HEK293 (cell line): ENCODE data around the gene DOCK1.
A peak's percentile ranks its signal among the peaks of the same experiment; 100 is the strongest.

ENCODE experiments used
- CTCF ChIA-PET: fragments of 350-600 bp; formaldehyde crosslinking; extraction: SDS; loops from one replicate; lab custom pipeline; 2021; ENCODE audit warnings: antibody characterized with exemption; lab: Yijun Ruan, JAX
- POLR2A ChIA-PET: fragments of 300-600 bp; formaldehyde crosslinking; extraction: SDS; loops from one replicate; lab custom pipeline; 2020; ENCODE audit warnings: antibody characterized with exemption, inconsistent platforms; lab: Yijun Ruan, JAX
- H3K27ac ChIP-seq: fragments of 200-500 bp; sonication (Bioruptor generic); 2 replicates; pipeline ENCODE4 v1.5.1; 2014; ENCODE audit warnings: low read depth, low read length, control low read depth, inconsistent platforms; ENCODE audit errors: extremely low read depth
- H3K36me3 ChIP-seq, 2 experiments: fragments of 200-500 bp in 1 of 2; sonication (Bioruptor generic) in 1 of 2; 1 replicate in 1 of 2; 2 replicates in 1 of 2; pipeline ENCODE4 v1.5.1; 2014 to 2017; ENCODE audit warnings: inconsistent platforms in 2 of 2, low read length in 2 of 2; ENCODE audit not compliant: control insufficient read depth in 2 of 2, insufficient read depth in 1 of 2
- H3K4me1 ChIP-seq: fragments of 200-500 bp; sonication (Bioruptor generic); 2 replicates; pipeline ENCODE4 v1.5.1; 2014; ENCODE audit warnings: mild to moderate bottlenecking, low read length, inconsistent platforms; ENCODE audit not compliant: control insufficient read depth, insufficient read depth
- H3K4me3 ChIP-seq: 2 replicates; pipeline ENCODE4 v1.5.1; 2011; ENCODE audit warnings: low read depth, mild to moderate bottlenecking, control low read depth, low read length, moderate library complexity
- H3K9me3 ChIP-seq: fragments of 200-500 bp; sonication (Bioruptor generic); 2 replicates; pipeline ENCODE4 v1.5.1; 2014; ENCODE audit warnings: low read depth, low read length, inconsistent platforms; ENCODE audit not compliant: control insufficient read depth, insufficient read depth
- BCL11A ChIP-seq: fragments of 450-650 bp; formaldehyde crosslinking; IDR thresholded peaks from 2 replicates; pipeline ENCODE4 v1.5.1; 2016; ENCODE audit warnings: low read depth, missing biosample characterization, missing genetic modification characterization
- KLF8 ChIP-seq: fragments of 450-650 bp; formaldehyde crosslinking; IDR thresholded peaks from 2 replicates; pipeline ENCODE4 v1.5.1; 2016; ENCODE audit warnings: missing biosample characterization, missing genetic modification characterization
- KLF9 ChIP-seq: fragments of 450-650 bp; formaldehyde crosslinking; IDR thresholded peaks from 2 replicates; pipeline ENCODE4 v1.5.1; 2016; ENCODE audit warnings: missing biosample characterization, missing genetic modification characterization, low read depth
- SETDB1 ChIP-seq: IDR thresholded peaks from one replicate; pipeline ENCODE4 v1.6.1; 2017; ENCODE audit warnings: mild to moderate bottlenecking, low read length, moderate library complexity, mixed read lengths; ENCODE audit not compliant: insufficient read length
- TRIM28 ChIP-seq: IDR thresholded peaks from 2 replicates; pipeline ENCODE4 v1.6.1; 2011; ENCODE audit warnings: low read length, control low read depth, borderline replicate concordance
- ZEB2 ChIP-seq: fragments of 450-650 bp; formaldehyde crosslinking; IDR thresholded peaks from 2 replicates; pipeline ENCODE4 v1.5.1; 2016; ENCODE audit warnings: missing biosample characterization, missing genetic modification characterization
- ZIC2 ChIP-seq: fragments of 450-650 bp; formaldehyde crosslinking; IDR thresholded peaks from 2 replicates; pipeline ENCODE4 v1.5.1; 2016; ENCODE audit warnings: missing biosample characterization, missing genetic modification characterization
- ZNF121 ChIP-seq: fragments of 450-650 bp; formaldehyde crosslinking; IDR thresholded peaks from 2 replicates; pipeline ENCODE4 v1.5.1; 2016; ENCODE audit warnings: missing biosample characterization, missing genetic modification characterization
- ZNF2 ChIP-seq: fragments of 450-650 bp; formaldehyde crosslinking; IDR thresholded peaks from 2 replicates; pipeline ENCODE4 v1.5.1; 2016; ENCODE audit warnings: missing biosample characterization, missing genetic modification characterization
- ZNF433 ChIP-seq: fragments of 450-650 bp; formaldehyde crosslinking; IDR thresholded peaks from 2 replicates; pipeline ENCODE4 v1.5.1; 2016; ENCODE audit warnings: missing biosample characterization, missing genetic modification characterization, low read depth
- ZNF658 ChIP-seq: fragments of 450-650 bp; formaldehyde crosslinking; IDR thresholded peaks from 2 replicates; pipeline ENCODE4; 2016; ENCODE audit warnings: missing biosample characterization, missing genetic modification characterization
- ZNF785 ChIP-seq: fragments of 450-650 bp; formaldehyde crosslinking; IDR thresholded peaks from 2 replicates; pipeline ENCODE4 v1.5.1; 2016; ENCODE audit warnings: missing biosample characterization, missing genetic modification characterization
- ZNF791 ChIP-seq: fragments of 450-650 bp; formaldehyde crosslinking; IDR thresholded peaks from 2 replicates; pipeline ENCODE4 v1.5.1; 2016; ENCODE audit warnings: missing biosample characterization, missing genetic modification characterization
- ZSCAN23 ChIP-seq: fragments of 450-650 bp; formaldehyde crosslinking; IDR thresholded peaks from 2 replicates; pipeline ENCODE4 v1.5.1; 2016; ENCODE audit warnings: missing biosample characterization, missing genetic modification characterization
- TF ChIP-seq, protein P1 (sequence below): fragments of 450-650 bp; IDR thresholded peaks from 2 replicates; pipeline ENCODE4 v1.5.1; 2018; ENCODE audit warnings: missing biosample characterization, mild to moderate bottlenecking, missing genetic modification characterization
- TF ChIP-seq, protein P2 (sequence below): fragments of 450-650 bp; formaldehyde crosslinking; IDR thresholded peaks from 2 replicates; pipeline ENCODE4 v1.5.1; 2016; ENCODE audit warnings: missing biosample characterization, missing genetic modification characterization
- TF ChIP-seq, protein P3 (sequence below): fragments of 450-650 bp; formaldehyde crosslinking; IDR thresholded peaks from 2 replicates; pipeline ENCODE4 v1.5.1; 2016; ENCODE audit warnings: missing biosample characterization, missing genetic modification characterization

DOCK1 gene

DNA sequence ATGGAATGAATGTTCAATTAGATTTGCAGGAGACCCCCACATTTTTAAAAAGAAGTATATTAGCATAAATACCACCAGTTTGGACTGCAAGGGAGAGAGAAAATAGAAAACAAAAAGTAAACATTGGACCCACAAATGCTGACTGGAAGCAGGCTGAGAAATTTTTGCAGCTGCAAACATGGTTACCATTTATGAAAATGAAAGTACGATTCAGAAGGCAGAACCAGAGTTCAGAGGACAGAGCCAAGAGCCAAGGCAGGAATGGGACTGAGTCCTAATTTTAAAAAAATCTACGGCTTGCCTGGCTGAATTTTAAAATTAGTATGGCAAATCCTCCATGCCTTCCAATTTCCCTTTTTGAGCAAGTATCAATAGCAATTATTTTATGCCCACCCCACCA is 569.3 kb downstream of the DOCK1 start:
- TF ChIP-seq ZEB2 (tag by site-specific recombination) (no peak), SETDB1 (no peak), KLF8 (no peak), ZNF2 (tag by site-specific recombination) (no peak), BCL11A (tag by site-specific recombination) (no peak), KLF9 (tag by site-specific recombination) (no peak), ZNF658 (tag by site-specific recombination) (no peak), ZNF791 (tag by site-specific recombination) (no peak), ZNF121 (no peak), ZNF785 (tag by site-specific recombination) (no peak), ZNF433 (tag by site-specific recombination) (no peak), ZSCAN23 (tag by site-specific recombination) (no peak)
- TF ChIP-seq, protein P1, sequence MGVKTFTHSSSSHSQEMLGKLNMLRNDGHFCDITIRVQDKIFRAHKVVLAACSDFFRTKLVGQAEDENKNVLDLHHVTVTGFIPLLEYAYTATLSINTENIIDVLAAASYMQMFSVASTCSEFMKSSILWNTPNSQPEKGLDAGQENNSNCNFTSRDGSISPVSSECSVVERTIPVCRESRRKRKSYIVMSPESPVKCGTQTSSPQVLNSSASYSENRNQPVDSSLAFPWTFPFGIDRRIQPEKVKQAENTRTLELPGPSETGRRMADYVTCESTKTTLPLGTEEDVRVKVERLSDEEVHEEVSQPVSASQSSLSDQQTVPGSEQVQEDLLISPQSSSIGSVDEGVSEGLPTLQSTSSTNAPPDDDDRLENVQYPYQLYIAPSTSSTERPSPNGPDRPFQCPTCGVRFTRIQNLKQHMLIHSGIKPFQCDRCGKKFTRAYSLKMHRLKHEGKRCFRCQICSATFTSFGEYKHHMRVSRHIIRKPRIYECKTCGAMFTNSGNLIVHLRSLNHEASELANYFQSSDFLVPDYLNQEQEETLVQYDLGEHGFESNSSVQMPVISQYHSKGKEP (tag by site-specific recombination): no peak
- no peaks in the 10 kb centered on the region for H3K9me3 ChIP-seq
- no peak overlapping the region for H3K4me3 ChIP-seq
- ChIA-PET POLR2A (no interaction called here), CTCF (interaction anchor here (0.7 kb wide), 1 partner anchor 683 kb away, joined by 4 read pairs; no protein-coding TSS in a partner anchor)
- no peak overlapping the region for H3K27ac ChIP-seq
- H3K4me1 ChIP-seq: no peaks in the 10 kb centered on the region
- no peaks in the 10 kb centered on the region for H3K36me3 ChIP-seq

DNA sequence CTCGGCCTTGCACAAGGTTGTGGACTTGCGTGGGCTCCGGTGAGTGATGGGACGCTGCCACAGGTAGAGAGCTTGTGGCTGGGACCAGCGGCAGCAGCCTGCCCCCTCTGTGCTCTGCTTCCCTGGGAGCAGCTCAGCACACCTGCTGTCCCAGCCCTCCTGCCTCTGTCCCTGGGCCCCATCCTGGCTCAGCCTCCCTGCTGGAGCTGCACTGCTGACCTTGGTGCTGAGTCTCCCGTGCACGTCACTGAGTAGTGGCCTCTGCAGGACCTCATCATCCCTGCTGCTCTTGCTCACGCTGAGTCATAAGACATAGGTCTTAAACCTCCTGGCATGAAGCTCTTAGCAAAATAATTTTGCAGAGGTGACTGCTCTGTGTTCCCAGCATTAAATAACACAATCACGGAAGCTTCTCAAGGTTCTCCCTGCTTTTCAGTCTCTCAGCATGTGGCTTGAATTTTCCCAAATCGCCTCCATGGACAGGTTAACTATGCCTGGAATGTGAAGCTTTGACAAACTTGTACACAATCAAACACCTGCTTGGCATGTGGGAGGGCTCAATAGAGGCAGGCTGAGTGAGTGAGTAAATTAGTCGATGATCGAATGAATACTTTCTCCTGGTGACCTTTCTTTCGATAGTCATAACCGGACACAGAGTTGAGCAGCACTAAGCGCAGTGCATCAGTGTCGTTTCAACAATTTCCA is 580.1 kb downstream of the DOCK1 start:
- POLR2A ChIA-PET: no interaction called here
- Histone ChIP-seq H3K27ac (no peak overlapping the region), H3K4me1 (no peaks in the 10 kb centered on the region), H3K36me3 (no peaks in the 10 kb centered on the region), H3K4me3 (no peak overlapping the region), H3K9me3 (no peaks in the 10 kb centered on the region)
- CTCF ChIA-PET: interaction anchor here (0.6 to 1.4 kb wide), 3 partner anchors 42 to 86 kb away, joined by 3 to 5 read pairs (median 3); no protein-coding TSS in a partner anchor
- no peak for TF ChIP-seq TRIM28
- TF ChIP-seq, protein P2, sequence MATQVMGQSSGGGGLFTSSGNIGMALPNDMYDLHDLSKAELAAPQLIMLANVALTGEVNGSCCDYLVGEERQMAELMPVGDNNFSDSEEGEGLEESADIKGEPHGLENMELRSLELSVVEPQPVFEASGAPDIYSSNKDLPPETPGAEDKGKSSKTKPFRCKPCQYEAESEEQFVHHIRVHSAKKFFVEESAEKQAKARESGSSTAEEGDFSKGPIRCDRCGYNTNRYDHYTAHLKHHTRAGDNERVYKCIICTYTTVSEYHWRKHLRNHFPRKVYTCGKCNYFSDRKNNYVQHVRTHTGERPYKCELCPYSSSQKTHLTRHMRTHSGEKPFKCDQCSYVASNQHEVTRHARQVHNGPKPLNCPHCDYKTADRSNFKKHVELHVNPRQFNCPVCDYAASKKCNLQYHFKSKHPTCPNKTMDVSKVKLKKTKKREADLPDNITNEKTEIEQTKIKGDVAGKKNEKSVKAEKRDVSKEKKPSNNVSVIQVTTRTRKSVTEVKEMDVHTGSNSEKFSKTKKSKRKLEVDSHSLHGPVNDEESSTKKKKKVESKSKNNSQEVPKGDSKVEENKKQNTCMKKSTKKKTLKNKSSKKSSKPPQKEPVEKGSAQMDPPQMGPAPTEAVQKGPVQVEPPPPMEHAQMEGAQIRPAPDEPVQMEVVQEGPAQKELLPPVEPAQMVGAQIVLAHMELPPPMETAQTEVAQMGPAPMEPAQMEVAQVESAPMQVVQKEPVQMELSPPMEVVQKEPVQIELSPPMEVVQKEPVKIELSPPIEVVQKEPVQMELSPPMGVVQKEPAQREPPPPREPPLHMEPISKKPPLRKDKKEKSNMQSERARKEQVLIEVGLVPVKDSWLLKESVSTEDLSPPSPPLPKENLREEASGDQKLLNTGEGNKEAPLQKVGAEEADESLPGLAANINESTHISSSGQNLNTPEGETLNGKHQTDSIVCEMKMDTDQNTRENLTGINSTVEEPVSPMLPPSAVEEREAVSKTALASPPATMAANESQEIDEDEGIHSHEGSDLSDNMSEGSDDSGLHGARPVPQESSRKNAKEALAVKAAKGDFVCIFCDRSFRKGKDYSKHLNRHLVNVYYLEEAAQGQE (tag by site-specific recombination): peak; percentile 93
- TF ChIP-seq, protein P3, sequence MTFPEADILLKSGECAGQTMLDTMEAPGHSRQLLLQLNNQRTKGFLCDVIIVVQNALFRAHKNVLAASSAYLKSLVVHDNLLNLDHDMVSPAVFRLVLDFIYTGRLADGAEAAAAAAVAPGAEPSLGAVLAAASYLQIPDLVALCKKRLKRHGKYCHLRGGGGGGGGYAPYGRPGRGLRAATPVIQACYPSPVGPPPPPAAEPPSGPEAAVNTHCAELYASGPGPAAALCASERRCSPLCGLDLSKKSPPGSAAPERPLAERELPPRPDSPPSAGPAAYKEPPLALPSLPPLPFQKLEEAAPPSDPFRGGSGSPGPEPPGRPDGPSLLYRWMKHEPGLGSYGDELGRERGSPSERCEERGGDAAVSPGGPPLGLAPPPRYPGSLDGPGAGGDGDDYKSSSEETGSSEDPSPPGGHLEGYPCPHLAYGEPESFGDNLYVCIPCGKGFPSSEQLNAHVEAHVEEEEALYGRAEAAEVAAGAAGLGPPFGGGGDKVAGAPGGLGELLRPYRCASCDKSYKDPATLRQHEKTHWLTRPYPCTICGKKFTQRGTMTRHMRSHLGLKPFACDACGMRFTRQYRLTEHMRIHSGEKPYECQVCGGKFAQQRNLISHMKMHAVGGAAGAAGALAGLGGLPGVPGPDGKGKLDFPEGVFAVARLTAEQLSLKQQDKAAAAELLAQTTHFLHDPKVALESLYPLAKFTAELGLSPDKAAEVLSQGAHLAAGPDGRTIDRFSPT (tag by site-specific recombination): 0 out of 2 replicates have a peak, but pooled peaks have one; percentile 33
- TF ChIP-seq ZIC2 (tag by site-specific recombination): peak; percentile 99
